Natural killer cell (primary cell): ENCODE data around the gene TOMM40. TPM values are rescaled to one million over a fixed set of nuclear protein-coding genes. Genes with fewer than 3 reads are reported as not detected.

Experiments used
- ATAC-seq, 3 donors: fragments of 150-1000 bp in 2 of 3; fragments of 200-7000 bp in 1 of 3; cut with Tn5 transposase; 1 replicate in 1 of 3; 2 replicates in 2 of 3; pipeline ENCODE4 v1.10.0; 2021; ENCODE audit warnings: mild to moderate bottlenecking in 2 of 3, moderate library complexity in 2 of 3
- DNase-seq, 2 donors: peaks; one replicate each; pipeline versions ENCODE4 v3.0.0 to v3.0.0-alpha.2; 2013 to 2021; ENCODE audit warnings: mixed read lengths in 1 of 2
- H3K27ac ChIP-seq: one replicate; pipeline ENCODE4 v1.5.1; 2013; ENCODE audit warnings: mild to moderate bottlenecking, low read length
- H3K27me3 ChIP-seq: one replicate; pipeline ENCODE4 v1.6.1; 2013; ENCODE audit warnings: low read length; ENCODE audit not compliant: control insufficient read depth, insufficient read depth
- H3K36me3 ChIP-seq: one replicate; pipeline ENCODE4 v1.6.1; 2013; ENCODE audit warnings: low read length; ENCODE audit not compliant: control insufficient read depth, insufficient read depth
- H3K4me1 ChIP-seq: one replicate; pipeline ENCODE4 v1.6.1; 2013; ENCODE audit warnings: low read length; ENCODE audit not compliant: control insufficient read depth, insufficient read depth
- H3K4me3 ChIP-seq: one replicate; pipeline ENCODE4 v1.5.1; 2013; ENCODE audit warnings: low read length
- H3K9me3 ChIP-seq: one replicate; pipeline ENCODE4 v1.6.1; 2013; ENCODE audit warnings: low read length; ENCODE audit not compliant: control insufficient read depth, insufficient read depth
- H3K27ac Mint-ChIP-seq, 2 donors: one replicate each; pipeline ENCODE4 v1.8.0; 2022; ENCODE audit warnings: mild to moderate bottlenecking in 2 of 2, mixed read lengths in 2 of 2, moderate library complexity in 1 of 2
- H3K27me3 Mint-ChIP-seq, 2 donors: one replicate each; pipeline ENCODE4 v1.8.0; 2022; ENCODE audit warnings: low read depth in 2 of 2, mixed read lengths in 2 of 2
- H3K36me3 Mint-ChIP-seq: one replicate; pipeline ENCODE4 v1.8.0; 2022; ENCODE audit warnings: mixed read lengths
- H3K4me1 Mint-ChIP-seq, 2 donors: one replicate each; pipeline ENCODE4 v1.8.0; 2022; ENCODE audit warnings: mixed read lengths in 2 of 2
- H3K4me3 Mint-ChIP-seq: one replicate; pipeline ENCODE4 v1.8.0; 2022; ENCODE audit warnings: mild to moderate bottlenecking, moderate library complexity, mixed read lengths
- H3K9me3 Mint-ChIP-seq, 2 donors: one replicate each; pipeline ENCODE4 v1.8.0; 2022; ENCODE audit warnings: mixed read lengths in 2 of 2
- CTCF ChIP-seq: fragments of 200-600 bp; IDR thresholded peaks from one replicate; pipeline ENCODE4 v1.8.0; 2022; ENCODE audit warnings: antibody characterized with exemption
- WGBS: methylation state at CpG from one replicate; pipeline ENCODE4 v1.1.7; 2013; ENCODE audit warnings: missing lambda C conversion rate; ENCODE audit not compliant: insufficient coverage; 5-methylcytosine and 5-hydroxymethylcytosine counted together
- intact Hi-C: fragments of 100-400 bp; cut with micrococcal nuclease; formaldehyde crosslinking; loops from one replicate; pipeline ENCODE4 v1.14.2; 2022
- total RNA-seq, 4 donors: library from RNA; stranded (reverse); fragments of 120-200 nt in 1 of 4; gene quantifications; one replicate each; pipeline versions ENCODE4 v1.2.3 to v1.2.4, GENCODE V29; 2013 to 2022

Gene TOMM40
- total RNA-seq, 3 donors from 2014 or later (not counting 1 experiment from before 2014, with no cell fraction given) = 22.4 to 29.1 (median 23.5) TPM

DNA sequence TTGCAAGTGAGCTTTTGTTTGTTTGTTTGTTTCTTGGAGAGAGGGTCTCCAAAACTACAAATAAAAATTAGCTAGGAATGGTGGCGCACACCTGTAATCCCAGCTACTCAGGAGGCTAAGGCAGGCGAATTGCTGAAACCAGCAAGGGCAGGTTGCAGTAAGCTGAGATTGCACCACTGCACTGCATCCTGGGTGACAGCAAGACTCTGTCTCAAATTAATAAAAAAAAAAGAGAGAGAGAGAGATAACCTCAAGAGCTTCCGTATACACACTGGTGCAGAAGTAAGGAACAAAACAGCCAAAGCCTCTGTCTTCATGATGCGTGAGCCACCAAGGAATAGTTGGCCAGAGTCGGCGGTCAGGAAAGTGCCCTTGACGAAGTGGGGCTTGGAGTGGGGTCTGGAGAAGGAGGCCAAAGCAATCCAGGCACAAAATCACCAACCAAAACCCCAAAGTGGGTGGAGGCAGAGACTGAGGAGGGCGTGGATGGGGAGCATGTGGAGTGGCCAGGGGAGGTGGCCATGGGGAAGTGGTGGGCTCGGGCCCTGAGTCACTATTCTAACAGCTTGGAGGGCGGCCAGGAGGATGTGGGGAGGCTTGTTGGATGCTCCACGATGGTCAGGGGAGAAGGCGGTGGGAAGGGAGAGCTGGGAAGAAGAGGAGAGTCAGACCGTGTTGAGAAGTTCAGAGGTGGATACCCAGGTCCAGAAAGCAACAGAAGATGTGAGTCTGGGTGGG is 21.2 kb upstream of the TOMM40 start:
- DNase-seq = no peak
- H3K4me1 ChIP-seq = no peaks in the 10 kb centered on the region
- H3K27ac ChIP-seq = no peak overlapping the region
- WGBS = 58% methylated on average over 13 of the region's 13 CpGs
- no peak for ATAC-seq
- no peaks in the 10 kb centered on the region for H3K27me3 ChIP-seq
- Mint-ChIP-seq H3K36me3 (no peaks in the 10 kb centered on the region), H3K4me1 (peaks cover 0 to 12% of the 10 kb centered on the region in 2 donors), H3K27me3 (peaks cover 0 to 7% of the 10 kb centered on the region in 2 donors), H3K4me3 (no peak overlapping the region), H3K9me3 (no peaks in the 10 kb centered on the region), H3K27ac (no peak overlapping the region)
- intact Hi-C loops = no loop called here
- no peak overlapping the region for H3K4me3 ChIP-seq
- no peaks in the 10 kb centered on the region for H3K36me3 ChIP-seq
- TF ChIP-seq CTCF = no peak
- H3K9me3 ChIP-seq = no peaks in the 10 kb centered on the region

GRCh38 chr19:44871809-44872208 is 19.2 kb upstream of the TOMM40 start:
- H3K4me3 ChIP-seq = no peak overlapping the region
- DNase-seq = no peak
- no peaks in the 10 kb centered on the region for H3K36me3 ChIP-seq
- intact Hi-C loops = no loop called here
- H3K27me3 ChIP-seq = no peaks in the 10 kb centered on the region
- Mint-ChIP-seq H3K27ac (no peak overlapping the region), H3K27me3 (peaks cover 0 to 7% of the 10 kb centered on the region in 2 donors), H3K36me3 (no peaks in the 10 kb centered on the region), H3K9me3 (no peaks in the 10 kb centered on the region), H3K4me1 (peaks cover 0 to 6% of the 10 kb centered on the region in 2 donors), H3K4me3 (no peak overlapping the region)
- no peaks in the 10 kb centered on the region for H3K4me1 ChIP-seq
- no peaks in the 10 kb centered on the region for H3K9me3 ChIP-seq
- TF ChIP-seq CTCF = no peak
- no peak overlapping the region for H3K27ac ChIP-seq
- WGBS = 94% methylated on average over 14 of the region's 14 CpGs
- no peak for ATAC-seq

GRCh38 chr19:44872661-44873060 is 18.4 kb upstream of the TOMM40 start:
- no peak for ATAC-seq
- Histone ChIP-seq H3K27ac (no peak overlapping the region), H3K4me1 (no peaks in the 10 kb centered on the region), H3K27me3 (no peaks in the 10 kb centered on the region), H3K9me3 (no peaks in the 10 kb centered on the region), H3K36me3 (no peaks in the 10 kb centered on the region), H3K4me3 (no peak overlapping the region)
- TF ChIP-seq CTCF = no peak
- Mint-ChIP-seq H3K27me3 (peaks cover 0 to 7% of the 10 kb centered on the region in 2 donors), H3K9me3 (no peaks in the 10 kb centered on the region), H3K27ac (no peak overlapping the region), H3K4me3 (no peak overlapping the region), H3K36me3 (no peaks in the 10 kb centered on the region), H3K4me1 (peaks cover 0 to 6% of the 10 kb centered on the region in 2 donors)
- no peak for DNase-seq
- intact Hi-C loops = no loop called here
- WGBS = 78% methylated on average over 3 of the region's 4 CpGs

GRCh38 chr19:44874317-44874716 is 16.7 kb upstream of the TOMM40 start:
- intact Hi-C loops = no loop called here
- no peaks in the 10 kb centered on the region for H3K4me1 ChIP-seq
- no peak overlapping the region for H3K27ac Mint-ChIP-seq

More at GRCh38 chr19:44874317-44874716, 16.7 kb upstream of the TOMM40 start:
- Mint-ChIP-seq H3K9me3 (no peaks in the 10 kb centered on the region), H3K4me3 (no peak overlapping the region), H3K36me3 (no peaks in the 10 kb centered on the region), H3K4me1 (peaks cover 0 to 6% of the 10 kb centered on the region in 2 donors), H3K27me3 (peaks cover 0 to 7% of the 10 kb centered on the region in 2 donors)
- 90% methylated on average over 16 of the region's 16 CpGs for WGBS
- ATAC-seq (no peak), DNase-seq (no peak)
- Histone ChIP-seq H3K27ac (no peak overlapping the region), H3K9me3 (no peaks in the 10 kb centered on the region), H3K4me3 (no peak overlapping the region), H3K36me3 (no peaks in the 10 kb centered on the region), H3K27me3 (no peaks in the 10 kb centered on the region)
- no peak for TF ChIP-seq CTCF
